IPS-20b (cell line): Measurements from ENCODE around the gene HECW1.

Experiments
- H3K27ac ChIP-seq: one replicate; pipeline ENCODE4 v1.5.1; 2013; ENCODE audit warnings: low read length
- H3K27me3 ChIP-seq: 2 replicates; pipeline ENCODE4 v1.6.1; 2013; ENCODE audit warnings: mild to moderate bottlenecking, low read length, inconsistent platforms; ENCODE audit not compliant: insufficient read depth
- H3K36me3 ChIP-seq: 2 replicates; pipeline ENCODE4 v1.6.1; 2013; ENCODE audit warnings: low read depth, mild to moderate bottlenecking, inconsistent platforms, low read length, moderate library complexity; ENCODE audit not compliant: insufficient read depth
- H3K4me1 ChIP-seq: 2 replicates; pipeline ENCODE4 v1.6.1; 2013; ENCODE audit warnings: mild to moderate bottlenecking, control low read depth, inconsistent platforms, low read length, moderate library complexity; ENCODE audit not compliant: insufficient read depth
- H3K4me3 ChIP-seq: 2 replicates; pipeline ENCODE4 v1.5.1; 2013; ENCODE audit warnings: mild to moderate bottlenecking, low read length, inconsistent platforms
- H3K9ac ChIP-seq: 2 replicates; pipeline ENCODE4 v1.6.1; 2013; ENCODE audit warnings: low read depth, mild to moderate bottlenecking, inconsistent platforms, low read length, moderate library complexity
- H3K9me3 ChIP-seq: 2 replicates; pipeline ENCODE4 v1.6.1; 2013; ENCODE audit warnings: mild to moderate bottlenecking, low read depth, low read length, inconsistent platforms; ENCODE audit not compliant: insufficient read depth

Gene HECW1

GRCh38 chr7:43362652-43363034 is 250.2 kb downstream of the HECW1 start:
- Histone ChIP-seq H3K4me3 (no peak overlapping the region), H3K9me3 (no peaks in the 10 kb centered on the region), H3K27me3 (no peaks in the 10 kb centered on the region), H3K27ac (no peak overlapping the region), H3K4me1 (no peaks in the 10 kb centered on the region), H3K9ac (no peak overlapping the region), H3K36me3 (no peaks in the 10 kb centered on the region)

- no peak overlapping the region for H3K9ac ChIP-seq
- no peak overlapping the region for H3K27ac ChIP-seq
- no peaks in the 10 kb centered on the region for H3K9me3 ChIP-seq
- H3K27me3 ChIP-seq = no peaks in the 10 kb centered on the region
- no peaks in the 10 kb centered on the region for H3K36me3 ChIP-seq
- H3K4me1 ChIP-seq = no peaks in the 10 kb centered on the region
- H3K4me3 ChIP-seq = no peak overlapping the region
Measured at GRCh38 chr7:43363035-43363791, 250.8 kb downstream of the HECW1 start.

- Histone ChIP-seq H3K9ac (no peak overlapping the region), H3K4me1 (no peaks in the 10 kb centered on the region), H3K9me3 (no peaks in the 10 kb centered on the region), H3K4me3 (no peak overlapping the region), H3K27me3 (no peaks in the 10 kb centered on the region), H3K36me3 (no peaks in the 10 kb centered on the region), H3K27ac (no peak overlapping the region)
Measured at GRCh38 chr7:43364391-43364790, 251.9 kb downstream of the HECW1 start.

- Histone ChIP-seq H3K9ac (no peak overlapping the region), H3K4me3 (no peak overlapping the region), H3K27me3 (no peaks in the 10 kb centered on the region), H3K4me1 (no peaks in the 10 kb centered on the region), H3K27ac (no peak overlapping the region), H3K36me3 (no peaks in the 10 kb centered on the region), H3K9me3 (no peaks in the 10 kb centered on the region)
Measured at GRCh38 chr7:43372676-43373355, 260.4 kb downstream of the HECW1 start.

- Histone ChIP-seq H3K27me3 (no peaks in the 10 kb centered on the region), H3K9me3 (no peaks in the 10 kb centered on the region), H3K27ac (no peak overlapping the region), H3K9ac (no peak overlapping the region), H3K4me1 (no peaks in the 10 kb centered on the region), H3K4me3 (no peak overlapping the region), H3K36me3 (no peaks in the 10 kb centered on the region)
Measured at GRCh38 chr7:43377196-43377960, 264.9 kb downstream of the HECW1 start.

- Histone ChIP-seq H3K4me1 (no peaks in the 10 kb centered on the region), H3K9me3 (no peaks in the 10 kb centered on the region), H3K36me3 (no peaks in the 10 kb centered on the region), H3K4me3 (no peak overlapping the region), H3K9ac (no peak overlapping the region), H3K27ac (no peak overlapping the region), H3K27me3 (no peaks in the 10 kb centered on the region)
Measured at GRCh38 chr7:43379210-43379609, 266.8 kb downstream of the HECW1 start.

- Histone ChIP-seq H3K9ac (no peak overlapping the region), H3K36me3 (no peaks in the 10 kb centered on the region), H3K27ac (no peak overlapping the region), H3K4me3 (no peak overlapping the region), H3K4me1 (no peaks in the 10 kb centered on the region), H3K27me3 (no peaks in the 10 kb centered on the region), H3K9me3 (peaks cover 6% of the 10 kb centered on the region)
Measured at GRCh38 chr7:43384616-43385308, 272.3 kb downstream of the HECW1 start.

GRCh38 chr7:43385309-43385680 is 272.8 kb downstream of the HECW1 start:
- Histone ChIP-seq H3K36me3 (no peaks in the 10 kb centered on the region), H3K4me3 (no peak overlapping the region), H3K9ac (no peak overlapping the region), H3K27me3 (no peaks in the 10 kb centered on the region), H3K27ac (no peak overlapping the region), H3K9me3 (peaks cover 6% of the 10 kb centered on the region), H3K4me1 (no peaks in the 10 kb centered on the region)

- no peaks in the 10 kb centered on the region for H3K36me3 ChIP-seq
- no peaks in the 10 kb centered on the region for H3K4me1 ChIP-seq
- no peak overlapping the region; the same call in 1 of the 2 replicates for H3K4me3 ChIP-seq
- H3K27me3 ChIP-seq = no peaks in the 10 kb centered on the region
- H3K9ac ChIP-seq = no peak overlapping the region
- H3K27ac ChIP-seq = no peak overlapping the region
- peaks cover 6% of the 10 kb centered on the region for H3K9me3 ChIP-seq
Measured at GRCh38 chr7:43385856-43386255, 273.4 kb downstream of the HECW1 start.

- H3K36me3 ChIP-seq = no peaks in the 10 kb centered on the region
- no peaks in the 10 kb centered on the region for H3K27me3 ChIP-seq
- no peak overlapping the region for H3K9ac ChIP-seq
- H3K9me3 ChIP-seq = peaks cover 6% of the 10 kb centered on the region
- peaks cover 5% of the 10 kb centered on the region; the same call in 1 of the 2 replicates for H3K4me1 ChIP-seq
- H3K27ac ChIP-seq = no peak overlapping the region
- no peak overlapping the region for H3K4me3 ChIP-seq
Measured at GRCh38 chr7:43387932-43388331, 275.5 kb downstream of the HECW1 start.

GRCh38 chr7:43390576-43390975 is 278.1 kb downstream of the HECW1 start:
- H3K9ac ChIP-seq = no peak overlapping the region
- H3K36me3 ChIP-seq = no peaks in the 10 kb centered on the region
- peaks cover 4% of the 10 kb centered on the region for H3K9me3 ChIP-seq
- H3K27me3 ChIP-seq = no peaks in the 10 kb centered on the region
- no peak overlapping the region for H3K4me3 ChIP-seq
- peaks cover 20% of the 10 kb centered on the region for H3K4me1 ChIP-seq
- H3K27ac ChIP-seq = no peak overlapping the region
